H1 (cell line): ENCODE measurements around the gene POU6F2.

ENCODE experiments used
- CHD1 ChIP-seq: IDR thresholded peaks from 2 replicates; pipeline ENCODE4 v1.6.1; 2012; ENCODE audit warnings: low read depth, low read length, improper control_type of control experiment
- EZH2 ChIP-seq: fragments of 200-600 bp; sonication (generic); IDR thresholded peaks from 2 replicates; pipeline ENCODE4 v1.7.1; 2012; ENCODE audit warnings: low read depth, mild to moderate bottlenecking, moderate library complexity, low read length, inconsistent platforms; ENCODE audit not compliant: severe bottlenecking
- GABPA ChIP-seq: IDR thresholded peaks from 2 replicates; pipeline ENCODE4 v1.6.1; 2011; ENCODE audit warnings: mild to moderate bottlenecking, low read length, moderate library complexity, borderline replicate concordance; ENCODE audit not compliant: insufficient read depth
- JUN ChIP-seq: IDR thresholded peaks from 2 replicates; pipeline ENCODE4 v1.6.1; 2011; ENCODE audit warnings: low read depth, mild to moderate bottlenecking, improper control_type of control experiment, low read length
- MAFK ChIP-seq: IDR thresholded peaks from 2 replicates; pipeline ENCODE4 v1.6.1; 2012; ENCODE audit warnings: low read depth, mild to moderate bottlenecking, improper control_type of control experiment, low read length
- NRF1 ChIP-seq: IDR thresholded peaks from 2 replicates; pipeline ENCODE4 v1.6.1; 2011; ENCODE audit warnings: mild to moderate bottlenecking, low read depth, low read length, improper control_type of control experiment
- POLR2A ChIP-seq, 2 experiments: IDR thresholded peaks; 1 replicate in 1 of 2; 2 replicates in 1 of 2; pipeline ENCODE4 v1.6.1; 2011; ENCODE audit warnings: low read depth in 2 of 2, low read length in 2 of 2, mild to moderate bottlenecking in 2 of 2; ENCODE audit errors: control extremely low read depth in 1 of 2
- SP1 ChIP-seq: IDR thresholded peaks from 2 replicates; pipeline ENCODE4 v1.6.1; 2011; ENCODE audit warnings: low read depth, low read length
- TAF1 ChIP-seq: IDR thresholded peaks from 2 replicates; pipeline ENCODE4 v1.6.1; 2011; ENCODE audit warnings: mild to moderate bottlenecking, low read depth, low read length
- USF2 ChIP-seq: IDR thresholded peaks from 2 replicates; pipeline ENCODE4 v1.6.1; 2011; ENCODE audit warnings: low read length, improper control_type of control experiment
- YY1 ChIP-seq: IDR thresholded peaks from 2 replicates; pipeline ENCODE4 v1.6.1; 2011; ENCODE audit warnings: low read depth, mild to moderate bottlenecking, low read length
- TF ChIP-seq, protein P1 (sequence below), 3 experiments: IDR thresholded peaks; 1 replicate in 2 of 3; 2 replicates in 1 of 3; pipeline versions ENCODE4 v1.5.1 to v1.6.1; 2011; ENCODE audit warnings: low read length in 3 of 3, mild to moderate bottlenecking in 3 of 3, inconsistent platforms in 2 of 3, low read depth in 1 of 3, moderate library complexity in 1 of 3; ENCODE audit not compliant: insufficient read depth in 1 of 3; ENCODE audit errors: control extremely low read depth in 1 of 3
- TF ChIP-seq, protein P2 (sequence below): IDR thresholded peaks from 2 replicates; pipeline ENCODE4 v1.6.1; 2011; ENCODE audit warnings: low read depth, mild to moderate bottlenecking, low read length; ENCODE audit not compliant: insufficient read depth

GRCh38 chr7:39313376-39313775 is 335.7 kb downstream of the POU6F2 start:
- TF ChIP-seq, protein P1, sequence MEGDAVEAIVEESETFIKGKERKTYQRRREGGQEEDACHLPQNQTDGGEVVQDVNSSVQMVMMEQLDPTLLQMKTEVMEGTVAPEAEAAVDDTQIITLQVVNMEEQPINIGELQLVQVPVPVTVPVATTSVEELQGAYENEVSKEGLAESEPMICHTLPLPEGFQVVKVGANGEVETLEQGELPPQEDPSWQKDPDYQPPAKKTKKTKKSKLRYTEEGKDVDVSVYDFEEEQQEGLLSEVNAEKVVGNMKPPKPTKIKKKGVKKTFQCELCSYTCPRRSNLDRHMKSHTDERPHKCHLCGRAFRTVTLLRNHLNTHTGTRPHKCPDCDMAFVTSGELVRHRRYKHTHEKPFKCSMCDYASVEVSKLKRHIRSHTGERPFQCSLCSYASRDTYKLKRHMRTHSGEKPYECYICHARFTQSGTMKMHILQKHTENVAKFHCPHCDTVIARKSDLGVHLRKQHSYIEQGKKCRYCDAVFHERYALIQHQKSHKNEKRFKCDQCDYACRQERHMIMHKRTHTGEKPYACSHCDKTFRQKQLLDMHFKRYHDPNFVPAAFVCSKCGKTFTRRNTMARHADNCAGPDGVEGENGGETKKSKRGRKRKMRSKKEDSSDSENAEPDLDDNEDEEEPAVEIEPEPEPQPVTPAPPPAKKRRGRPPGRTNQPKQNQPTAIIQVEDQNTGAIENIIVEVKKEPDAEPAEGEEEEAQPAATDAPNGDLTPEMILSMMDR (IDR thresholded peaks at IDR 0.05; ENCODE audit: control extremely low read depth in 1 of 3, insufficient read depth in 1 of 3, low read depth in 1 of 3, low read length in 3 of 3): no peak
- TF ChIP-seq USF2: no peak
- TF ChIP-seq NRF1: no peak
- TF ChIP-seq YY1: no peak
- TF ChIP-seq POLR2A (IDR thresholded peaks at IDR 0.05; ENCODE audit: control extremely low read depth in 1 of 2, low read depth in 2 of 2, low read length in 2 of 2): no peak
- no peak for TF ChIP-seq JUN
- no peak for TF ChIP-seq EZH2
- TF ChIP-seq MAFK: no peak
- no peak for TF ChIP-seq SP1
- TF ChIP-seq, protein P2, sequence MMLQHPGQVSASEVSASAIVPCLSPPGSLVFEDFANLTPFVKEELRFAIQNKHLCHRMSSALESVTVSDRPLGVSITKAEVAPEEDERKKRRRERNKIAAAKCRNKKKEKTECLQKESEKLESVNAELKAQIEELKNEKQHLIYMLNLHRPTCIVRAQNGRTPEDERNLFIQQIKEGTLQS: no peak
- TF ChIP-seq CHD1: no peak
- TF ChIP-seq GABPA: no peak
- no peak for TF ChIP-seq TAF1
